Ascending aorta (tissue), 2 donors: ENCODE results near the gene ATP6V0C. TPM values are rescaled to one million over a fixed set of nuclear protein-coding genes. Genes with fewer than 3 reads are reported as not detected.
"Not testable (repeated sequence)": the region's sequence is repeated elsewhere in the genome, so short reads cannot be mapped to it uniquely, and the experiment has no call there.

Experiments used
- DNase-seq, 2 donors: peaks; one replicate each; pipeline ENCODE4 v3.0.0-alpha.2; 2019; ENCODE audit warnings: low spot score in 2 of 2
- H3K27ac ChIP-seq, 2 donors: fragments of 200-600 bp; sonication (generic); one replicate each; pipeline ENCODE4 v1.5.1; 2016 to 2017; ENCODE audit warnings: mild to moderate bottlenecking in 1 of 2
- H3K27me3 ChIP-seq: fragments of 200-600 bp; sonication (generic); one replicate; pipeline ENCODE4 v1.5.1; 2017
- H3K36me3 ChIP-seq, 2 donors: fragments of 200-600 bp; sonication (generic); one replicate each; pipeline ENCODE4 v1.5.1; 2016
- H3K4me1 ChIP-seq, 2 donors: fragments of 200-600 bp; sonication (generic); one replicate each; pipeline ENCODE4 v1.5.1; 2016 to 2017; ENCODE audit warnings: mild to moderate bottlenecking in 1 of 2
- H3K4me3 ChIP-seq, 2 donors: fragments of 200-600 bp; sonication (generic); one replicate each; pipeline ENCODE4 v1.5.1; 2016 to 2017; ENCODE audit warnings: mild to moderate bottlenecking in 1 of 2
- H3K9me3 ChIP-seq, 2 donors: fragments of 200-600 bp; sonication (generic); one replicate each; pipeline ENCODE4 v1.5.1; 2016
- intact Hi-C: fragments of 100-400 bp; cut with DNase I; formaldehyde crosslinking; loops from one replicate; pipeline ENCODE4 v1.15.1; 2023
- total RNA-seq: library from RNA; depleted of rRNA; stranded (reverse); fragments of >200 nt; gene quantifications from one replicate; pipeline ENCODE4 v1.1.0, GENCODE V29; 2016
- TF ChIP-seq, protein P1 (sequence below), 3 experiments: fragments of 200-600 bp in 2 of 3; fragments of 450-650 bp in 1 of 3; sonication (generic) in 2 of 3; IDR thresholded peaks; one replicate each; pipeline ENCODE4 v1.5.1; 2016 to 2019; ENCODE audit warnings: antibody characterized with exemption in 3 of 3, mild to moderate bottlenecking in 1 of 3, moderate library complexity in 1 of 3

Gene ATP6V0C
- total RNA-seq, 1 donor from 2014 or later: 91.9 TPM

GRCh38 chr16:2476741-2477140, 37.0 kb upstream of the ATP6V0C start:
- no peaks in the 10 kb centered on the region for H3K9me3 ChIP-seq
- peaks cover 17% of the 10 kb centered on the region in 2 donors for H3K4me1 ChIP-seq
- DNase-seq: no peak
- TF ChIP-seq, protein P1, sequence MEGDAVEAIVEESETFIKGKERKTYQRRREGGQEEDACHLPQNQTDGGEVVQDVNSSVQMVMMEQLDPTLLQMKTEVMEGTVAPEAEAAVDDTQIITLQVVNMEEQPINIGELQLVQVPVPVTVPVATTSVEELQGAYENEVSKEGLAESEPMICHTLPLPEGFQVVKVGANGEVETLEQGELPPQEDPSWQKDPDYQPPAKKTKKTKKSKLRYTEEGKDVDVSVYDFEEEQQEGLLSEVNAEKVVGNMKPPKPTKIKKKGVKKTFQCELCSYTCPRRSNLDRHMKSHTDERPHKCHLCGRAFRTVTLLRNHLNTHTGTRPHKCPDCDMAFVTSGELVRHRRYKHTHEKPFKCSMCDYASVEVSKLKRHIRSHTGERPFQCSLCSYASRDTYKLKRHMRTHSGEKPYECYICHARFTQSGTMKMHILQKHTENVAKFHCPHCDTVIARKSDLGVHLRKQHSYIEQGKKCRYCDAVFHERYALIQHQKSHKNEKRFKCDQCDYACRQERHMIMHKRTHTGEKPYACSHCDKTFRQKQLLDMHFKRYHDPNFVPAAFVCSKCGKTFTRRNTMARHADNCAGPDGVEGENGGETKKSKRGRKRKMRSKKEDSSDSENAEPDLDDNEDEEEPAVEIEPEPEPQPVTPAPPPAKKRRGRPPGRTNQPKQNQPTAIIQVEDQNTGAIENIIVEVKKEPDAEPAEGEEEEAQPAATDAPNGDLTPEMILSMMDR (IDR thresholded peaks at IDR 0.05): no peak
- no peak overlapping the region for H3K27ac ChIP-seq
- no peak overlapping the region for H3K4me3 ChIP-seq
- no peaks in the 10 kb centered on the region for H3K36me3 ChIP-seq
- H3K27me3 ChIP-seq: peaks cover 9% of the 10 kb centered on the region
- intact Hi-C loops: no loop called here

GRCh38 chr16:2477327-2477726, 36.4 kb upstream of the ATP6V0C start:
- Histone ChIP-seq H3K36me3 (no peaks in the 10 kb centered on the region), H3K4me1 (peaks cover 15 to 16% of the 10 kb centered on the region in 2 donors), H3K9me3 (no peaks in the 10 kb centered on the region), H3K27me3 (peaks cover 3% of the 10 kb centered on the region), H3K4me3 (no peak overlapping the region), H3K27ac (no peak overlapping the region)
- TF ChIP-seq, protein P1 (IDR thresholded peaks at IDR 0.05): no peak
- intact Hi-C loops: no loop called here
- DNase-seq: no peak

- Histone ChIP-seq H3K27me3 (no peaks in the 10 kb centered on the region), H3K36me3 (no peaks in the 10 kb centered on the region), H3K4me1 (peaks cover 16 to 25% of the 10 kb centered on the region in 2 donors), H3K27ac (no peak overlapping the region), H3K9me3 (no peaks in the 10 kb centered on the region), H3K4me3 (no peak overlapping the region)
- no peak for DNase-seq
- TF ChIP-seq, protein P1 (IDR thresholded peaks at IDR 0.05): no peak
- intact Hi-C loops: no loop called here
These were observed 35.5 kb upstream of the ATP6V0C start for GRCh38 chr16:2478279-2478678.

DNA sequence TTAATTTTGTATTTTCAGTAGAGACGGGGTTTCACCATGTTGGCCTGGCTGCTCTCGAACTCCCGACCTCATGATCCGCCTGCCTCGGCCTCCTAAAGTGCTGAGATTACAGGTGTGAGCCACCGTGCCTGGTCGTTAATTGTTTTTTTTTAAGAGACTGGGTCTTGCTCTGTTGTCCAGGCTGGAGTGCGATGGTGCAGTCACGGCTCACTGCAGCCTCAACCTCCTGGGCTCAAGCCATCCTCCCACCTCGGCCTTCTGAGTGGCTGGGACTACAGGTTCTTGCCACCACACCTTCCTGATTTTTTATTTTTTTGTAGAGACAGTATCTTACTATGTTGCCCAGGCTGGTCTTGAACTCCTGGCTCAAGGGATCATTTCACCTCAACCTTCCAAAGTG, 33.8 kb upstream of the ATP6V0C start:
- DNase-seq, H3K4me3 ChIP-seq, H3K9me3 ChIP-seq, H3K27me3 ChIP-seq, H3K36me3 ChIP-seq, intact Hi-C loops, H3K27ac ChIP-seq: not testable (repeated sequence)
- H3K4me1 ChIP-seq: peaks cover 18 to 25% of the 10 kb centered on the region in 2 donors

- no peak for DNase-seq
- no peaks in the 10 kb centered on the region for H3K36me3 ChIP-seq
- peaks cover 10 to 18% of the 10 kb centered on the region in 2 donors for H3K4me1 ChIP-seq
- H3K9me3 ChIP-seq: no peaks in the 10 kb centered on the region
- TF ChIP-seq, protein P1 (IDR thresholded peaks at IDR 0.05): no peak
- no peak overlapping the region for H3K4me3 ChIP-seq
- intact Hi-C loops: no loop called here
- H3K27ac ChIP-seq: no peak overlapping the region
- H3K27me3 ChIP-seq: no peaks in the 10 kb centered on the region
These were observed 32.8 kb upstream of the ATP6V0C start for GRCh38 chr16:2480948-2481347.

- no peak for DNase-seq
- H3K27ac ChIP-seq: no peak overlapping the region
- H3K9me3 ChIP-seq: no peaks in the 10 kb centered on the region
- intact Hi-C loops: no loop called here
- no peak overlapping the region for H3K4me3 ChIP-seq
- TF ChIP-seq, protein P1 (IDR thresholded peaks at IDR 0.05): no peak
- no peaks in the 10 kb centered on the region for H3K36me3 ChIP-seq
- peaks cover 8 to 17% of the 10 kb centered on the region in 2 donors for H3K4me1 ChIP-seq
- H3K27me3 ChIP-seq: no peaks in the 10 kb centered on the region
These were observed 32.1 kb upstream of the ATP6V0C start for GRCh38 chr16:2481676-2482075.
